ENCODE measurements around the gene CREB3L2. TPM values are rescaled to one million over a fixed set of nuclear protein-coding genes. Genes with fewer than 3 reads are reported as not detected.

The CREB3L2 gene
- total and polyA plus RNA-seq, 2 of the 13 experiments (the other 11 are each of a cell fraction or from before 2014, with no cell fraction given): 22.1 to 41.1 TPM

DNA sequence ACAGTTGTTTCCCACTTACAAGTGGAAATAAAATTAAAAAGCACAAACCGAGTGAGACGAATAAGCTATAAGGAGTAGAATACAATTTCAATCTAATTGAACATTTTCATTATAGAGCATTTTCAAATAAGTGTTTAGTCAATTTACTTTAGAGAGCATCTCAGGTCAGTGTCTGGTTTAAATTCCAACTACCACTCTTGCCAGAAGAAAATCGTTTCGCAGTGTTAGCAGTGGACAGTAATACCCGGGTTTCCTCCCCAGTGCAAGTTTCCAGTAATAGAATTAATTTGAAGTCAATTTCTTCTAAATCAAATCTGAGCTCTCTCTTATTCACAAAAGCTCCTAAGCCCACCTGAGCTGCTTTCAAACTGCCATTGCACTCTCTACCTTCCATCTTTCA, 45.7 kb downstream of the CREB3L2 start (continued):
- TF ChIP-seq ZNF720 (CRISPR knock-in tag; IDR thresholded peaks at IDR 0.05) (no peak), ZEB1 (IDR thresholded peaks at IDR 0.05; ENCODE audit: insufficient replicate concordance, low read depth) (no peak), ETS1 (CRISPR knock-in tag; IDR thresholded peaks at IDR 0.05) (no peak), ELF1 (CRISPR knock-in tag; IDR thresholded peaks at IDR 0.05) (no peak), EEA1 (CRISPR knock-in tag; IDR thresholded peaks at IDR 0.05; ENCODE audit: borderline replicate concordance) (no peak), ZHX1 (CRISPR knock-in tag; IDR thresholded peaks at IDR 0.05; ENCODE audit: low read depth) (no peak), ZNF251 (CRISPR knock-in tag; IDR thresholded peaks at IDR 0.05) (no peak)
- TF ChIP-seq, protein P1, sequence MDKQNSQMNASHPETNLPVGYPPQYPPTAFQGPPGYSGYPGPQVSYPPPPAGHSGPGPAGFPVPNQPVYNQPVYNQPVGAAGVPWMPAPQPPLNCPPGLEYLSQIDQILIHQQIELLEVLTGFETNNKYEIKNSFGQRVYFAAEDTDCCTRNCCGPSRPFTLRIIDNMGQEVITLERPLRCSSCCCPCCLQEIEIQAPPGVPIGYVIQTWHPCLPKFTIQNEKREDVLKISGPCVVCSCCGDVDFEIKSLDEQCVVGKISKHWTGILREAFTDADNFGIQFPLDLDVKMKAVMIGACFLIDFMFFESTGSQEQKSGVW (CRISPR knock-in tag; IDR thresholded peaks at IDR 0.05; ENCODE audit: borderline replicate concordance): no peak
- TF ChIP-seq, protein P2, sequence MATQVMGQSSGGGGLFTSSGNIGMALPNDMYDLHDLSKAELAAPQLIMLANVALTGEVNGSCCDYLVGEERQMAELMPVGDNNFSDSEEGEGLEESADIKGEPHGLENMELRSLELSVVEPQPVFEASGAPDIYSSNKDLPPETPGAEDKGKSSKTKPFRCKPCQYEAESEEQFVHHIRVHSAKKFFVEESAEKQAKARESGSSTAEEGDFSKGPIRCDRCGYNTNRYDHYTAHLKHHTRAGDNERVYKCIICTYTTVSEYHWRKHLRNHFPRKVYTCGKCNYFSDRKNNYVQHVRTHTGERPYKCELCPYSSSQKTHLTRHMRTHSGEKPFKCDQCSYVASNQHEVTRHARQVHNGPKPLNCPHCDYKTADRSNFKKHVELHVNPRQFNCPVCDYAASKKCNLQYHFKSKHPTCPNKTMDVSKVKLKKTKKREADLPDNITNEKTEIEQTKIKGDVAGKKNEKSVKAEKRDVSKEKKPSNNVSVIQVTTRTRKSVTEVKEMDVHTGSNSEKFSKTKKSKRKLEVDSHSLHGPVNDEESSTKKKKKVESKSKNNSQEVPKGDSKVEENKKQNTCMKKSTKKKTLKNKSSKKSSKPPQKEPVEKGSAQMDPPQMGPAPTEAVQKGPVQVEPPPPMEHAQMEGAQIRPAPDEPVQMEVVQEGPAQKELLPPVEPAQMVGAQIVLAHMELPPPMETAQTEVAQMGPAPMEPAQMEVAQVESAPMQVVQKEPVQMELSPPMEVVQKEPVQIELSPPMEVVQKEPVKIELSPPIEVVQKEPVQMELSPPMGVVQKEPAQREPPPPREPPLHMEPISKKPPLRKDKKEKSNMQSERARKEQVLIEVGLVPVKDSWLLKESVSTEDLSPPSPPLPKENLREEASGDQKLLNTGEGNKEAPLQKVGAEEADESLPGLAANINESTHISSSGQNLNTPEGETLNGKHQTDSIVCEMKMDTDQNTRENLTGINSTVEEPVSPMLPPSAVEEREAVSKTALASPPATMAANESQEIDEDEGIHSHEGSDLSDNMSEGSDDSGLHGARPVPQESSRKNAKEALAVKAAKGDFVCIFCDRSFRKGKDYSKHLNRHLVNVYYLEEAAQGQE (IDR thresholded peaks at IDR 0.05; ENCODE audit: borderline replicate concordance in 1 of 2, low read depth in 1 of 2, low read length in 2 of 2): no peak
